H1 (cell line): ENCODE data around the gene FRMD3. TPM values are rescaled to one million over a fixed set of nuclear protein-coding genes. Genes with fewer than 3 reads are reported as not detected.

Experiments
- ASH2L ChIP-seq: fragments of 200-600, 300-600 bp; sonication (generic); IDR thresholded peaks from one replicate; pipeline ENCODE4 v1.7.1; 2017; ENCODE audit warnings: low read length
- BACH1 ChIP-seq: IDR thresholded peaks from 2 replicates; pipeline ENCODE4 v1.6.1; 2012; ENCODE audit warnings: low read length, improper control_type of control experiment
- CBX5 ChIP-seq: fragments of 300-800, 300-1000 bp; sonication (generic); IDR thresholded peaks from 2 replicates; pipeline ENCODE4 v1.7.1; 2016; ENCODE audit warnings: antibody characterized with exemption, low read length, low read depth
- EGR1 ChIP-seq: IDR thresholded peaks from 2 replicates; pipeline ENCODE4 v1.6.1; 2011; ENCODE audit warnings: low read depth, low read length, borderline replicate concordance
- EZH2 ChIP-seq: fragments of 200-600 bp; sonication (generic); IDR thresholded peaks from 2 replicates; pipeline ENCODE4 v1.7.1; 2012; ENCODE audit warnings: low read depth, mild to moderate bottlenecking, moderate library complexity, low read length, inconsistent platforms; ENCODE audit not compliant: severe bottlenecking
- GABPA ChIP-seq: IDR thresholded peaks from 2 replicates; pipeline ENCODE4 v1.6.1; 2011; ENCODE audit warnings: mild to moderate bottlenecking, low read length, moderate library complexity, borderline replicate concordance; ENCODE audit not compliant: insufficient read depth
- JUND ChIP-seq: IDR thresholded peaks from 2 replicates; pipeline ENCODE4 v1.6.1; 2011; ENCODE audit warnings: mild to moderate bottlenecking, improper control_type of control experiment, low read length
- KDM5A ChIP-seq: fragments of 200-600 bp; IDR thresholded peaks from 2 replicates; pipeline ENCODE4 v1.7.1; 2012; ENCODE audit warnings: mild to moderate bottlenecking, low read length, inconsistent platforms, mixed read lengths
- POLR2AphosphoS5 ChIP-seq: IDR thresholded peaks from 2 replicates; pipeline ENCODE4 v1.6.1; 2011; ENCODE audit warnings: low read depth, low read length
- RAD21 ChIP-seq, 2 experiments: IDR thresholded peaks in 1 of 2; conservative IDR thresholded peaks in 1 of 2; 2 replicates each; pipeline ENCODE4 v1.6.1; 2011; ENCODE audit warnings: low read depth in 2 of 2, low read length in 2 of 2, improper control_type of control experiment in 1 of 2, inconsistent platforms in 1 of 2, mild to moderate bottlenecking in 1 of 2, moderate library complexity in 1 of 2
- SAP30 ChIP-seq: fragments of 300-600 bp; sonication (generic); IDR thresholded peaks from 2 replicates; pipeline ENCODE4 v1.7.1; 2012; ENCODE audit warnings: low read length, moderate library complexity, mild to moderate bottlenecking, inconsistent platforms; ENCODE audit not compliant: insufficient read depth, insufficient replicate concordance
- SIRT6 ChIP-seq: IDR thresholded peaks from one replicate; pipeline ENCODE4 v1.7.1; 2012; ENCODE audit warnings: low read length, inconsistent platforms
- SUZ12 ChIP-seq: fragments of 200-600 bp; sonication (generic); IDR thresholded peaks from 2 replicates; pipeline ENCODE4 v1.6.1; 2012; ENCODE audit warnings: mild to moderate bottlenecking, inconsistent platforms, low read length, moderate library complexity, mixed read lengths
- TAF1 ChIP-seq: IDR thresholded peaks from 2 replicates; pipeline ENCODE4 v1.6.1; 2011; ENCODE audit warnings: mild to moderate bottlenecking, low read depth, low read length
- YY1 ChIP-seq: IDR thresholded peaks from 2 replicates; pipeline ENCODE4 v1.6.1; 2011; ENCODE audit warnings: low read depth, mild to moderate bottlenecking, low read length
- polyA plus RNA-seq, 7 experiments: library from polyadenylated mRNA; depleted of rRNA in 3 of 7; stranded (reverse) in 5 of 7; unstranded in 2 of 7; fragments of >200 nt in 5 of 7; fragments of 200-250 nt in 2 of 7; gene quantifications; 1 replicate in 5 of 7; 2 replicates in 1 of 7; 4 replicates in 1 of 7; pipeline versions ENCODE4 v1.2.1 to v1.2.3, GENCODE V29; 2011 to 2013; ENCODE audit warnings: missing spikeins in 2 of 7, mixed read lengths in 2 of 7
- total RNA-seq: library from RNA; stranded (reverse); fragmentation: NEBNext Ultra II Directional; extraction: Animal tissue kit (Norgen Biotek cat#: 25700); gene quantifications from 2 replicates; pipeline ENCODE4 v1.2.1, GENCODE V29; 2021
- TF ChIP-seq, protein P1 (sequence below), 3 experiments: IDR thresholded peaks; 1 replicate in 2 of 3; 2 replicates in 1 of 3; pipeline versions ENCODE4 v1.5.1 to v1.6.1; 2011; ENCODE audit warnings: low read length in 3 of 3, mild to moderate bottlenecking in 3 of 3, inconsistent platforms in 2 of 3, low read depth in 1 of 3, moderate library complexity in 1 of 3; ENCODE audit not compliant: insufficient read depth in 1 of 3; ENCODE audit errors: control extremely low read depth in 1 of 3
- TF ChIP-seq, protein P2 (sequence below): IDR thresholded peaks from 2 replicates; pipeline ENCODE4 v1.6.1; 2012; ENCODE audit warnings: inconsistent platforms
- TF ChIP-seq, protein P3 (sequence below): IDR thresholded peaks from 2 replicates; pipeline ENCODE4 v1.6.1; 2012; ENCODE audit warnings: low read length, inconsistent platforms
- TF ChIP-seq, protein P4 (sequence below): IDR thresholded peaks from 2 replicates; pipeline ENCODE4 v1.6.1; 2012; ENCODE audit warnings: inconsistent platforms

The FRMD3 gene
- total and polyA plus RNA-seq, 2 of the 8 experiments (the other 6 are each of a cell fraction or from before 2014, with no cell fraction given) = 0.15 to 1.4 TPM

DNA sequence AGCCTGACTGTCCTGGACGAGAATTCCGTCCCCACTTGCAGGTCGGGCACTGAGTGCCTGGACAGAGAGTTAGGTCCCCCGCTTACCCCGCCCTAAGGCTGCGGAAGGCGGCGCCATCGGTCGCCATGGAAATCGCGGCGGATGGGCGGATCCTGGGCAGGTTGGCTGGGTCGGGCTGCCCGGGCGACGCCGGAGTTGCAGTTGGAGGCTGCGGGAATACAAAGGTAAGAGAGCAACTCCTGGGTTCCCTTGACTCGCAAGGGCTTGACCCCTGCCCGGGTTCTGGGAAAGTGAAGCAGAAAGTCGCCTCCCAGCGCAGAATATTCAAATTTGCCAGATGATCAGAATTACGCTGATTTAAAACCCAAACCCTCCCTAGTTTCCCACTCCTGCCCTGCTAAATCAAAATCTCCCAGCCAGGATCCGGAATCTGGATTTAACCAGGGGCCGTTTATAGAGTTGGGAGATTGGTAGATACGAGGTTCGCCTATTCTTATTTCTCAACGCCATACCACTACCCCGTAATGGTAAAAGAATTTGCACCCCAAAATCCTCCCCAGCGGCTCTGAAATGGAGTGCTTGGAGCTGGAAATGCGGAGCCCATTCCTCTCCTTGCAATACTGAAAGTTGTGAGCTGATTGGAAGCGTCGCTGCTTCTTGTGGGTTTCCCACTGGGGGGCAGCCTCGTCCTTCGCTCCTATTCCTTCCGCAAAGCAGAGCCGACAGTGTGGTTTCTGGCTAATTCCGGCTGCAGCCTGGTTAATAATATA lies 318.9 kb downstream of the FRMD3 start (continued):
- TF ChIP-seq, protein P1, sequence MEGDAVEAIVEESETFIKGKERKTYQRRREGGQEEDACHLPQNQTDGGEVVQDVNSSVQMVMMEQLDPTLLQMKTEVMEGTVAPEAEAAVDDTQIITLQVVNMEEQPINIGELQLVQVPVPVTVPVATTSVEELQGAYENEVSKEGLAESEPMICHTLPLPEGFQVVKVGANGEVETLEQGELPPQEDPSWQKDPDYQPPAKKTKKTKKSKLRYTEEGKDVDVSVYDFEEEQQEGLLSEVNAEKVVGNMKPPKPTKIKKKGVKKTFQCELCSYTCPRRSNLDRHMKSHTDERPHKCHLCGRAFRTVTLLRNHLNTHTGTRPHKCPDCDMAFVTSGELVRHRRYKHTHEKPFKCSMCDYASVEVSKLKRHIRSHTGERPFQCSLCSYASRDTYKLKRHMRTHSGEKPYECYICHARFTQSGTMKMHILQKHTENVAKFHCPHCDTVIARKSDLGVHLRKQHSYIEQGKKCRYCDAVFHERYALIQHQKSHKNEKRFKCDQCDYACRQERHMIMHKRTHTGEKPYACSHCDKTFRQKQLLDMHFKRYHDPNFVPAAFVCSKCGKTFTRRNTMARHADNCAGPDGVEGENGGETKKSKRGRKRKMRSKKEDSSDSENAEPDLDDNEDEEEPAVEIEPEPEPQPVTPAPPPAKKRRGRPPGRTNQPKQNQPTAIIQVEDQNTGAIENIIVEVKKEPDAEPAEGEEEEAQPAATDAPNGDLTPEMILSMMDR (IDR thresholded peaks at IDR 0.05; ENCODE audit: control extremely low read depth in 1 of 3, insufficient read depth in 1 of 3, low read depth in 1 of 3, low read length in 3 of 3) = peak; percentile 65 to 86 (median 78)
- TF ChIP-seq SUZ12 = no peak
- TF ChIP-seq POLR2AphosphoS5 = no peak
- TF ChIP-seq TAF1 = 0 out of 2 replicates have a peak, but pooled peaks have one; percentile 48
- peak; percentile 76 for TF ChIP-seq ASH2L
- no peak for TF ChIP-seq SIRT6
- peak; percentile 94 to 97 for TF ChIP-seq RAD21 (IDR thresholded peaks at IDR 0.05 in 1 of 2, conservative IDR thresholded peaks at IDR 0.05 in 1 of 2; ENCODE audit: low read depth in 2 of 2, low read length in 2 of 2)
- TF ChIP-seq SAP30 = no peak
- TF ChIP-seq EGR1 = no peak
- no peak for TF ChIP-seq EZH2
- TF ChIP-seq BACH1 = no peak
- TF ChIP-seq JUND = peak; percentile 23; the same call in 1 of the 2 replicates
- TF ChIP-seq, protein P2, sequence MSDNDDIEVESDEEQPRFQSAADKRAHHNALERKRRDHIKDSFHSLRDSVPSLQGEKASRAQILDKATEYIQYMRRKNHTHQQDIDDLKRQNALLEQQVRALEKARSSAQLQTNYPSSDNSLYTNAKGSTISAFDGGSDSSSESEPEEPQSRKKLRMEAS = 0 out of 2 replicates have a peak, but pooled peaks have one; percentile 17
- TF ChIP-seq KDM5A = peak; percentile 59
- TF ChIP-seq, protein P3, sequence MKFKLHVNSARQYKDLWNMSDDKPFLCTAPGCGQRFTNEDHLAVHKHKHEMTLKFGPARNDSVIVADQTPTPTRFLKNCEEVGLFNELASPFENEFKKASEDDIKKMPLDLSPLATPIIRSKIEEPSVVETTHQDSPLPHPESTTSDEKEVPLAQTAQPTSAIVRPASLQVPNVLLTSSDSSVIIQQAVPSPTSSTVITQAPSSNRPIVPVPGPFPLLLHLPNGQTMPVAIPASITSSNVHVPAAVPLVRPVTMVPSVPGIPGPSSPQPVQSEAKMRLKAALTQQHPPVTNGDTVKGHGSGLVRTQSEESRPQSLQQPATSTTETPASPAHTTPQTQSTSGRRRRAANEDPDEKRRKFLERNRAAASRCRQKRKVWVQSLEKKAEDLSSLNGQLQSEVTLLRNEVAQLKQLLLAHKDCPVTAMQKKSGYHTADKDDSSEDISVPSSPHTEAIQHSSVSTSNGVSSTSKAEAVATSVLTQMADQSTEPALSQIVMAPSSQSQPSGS = no peak
- TF ChIP-seq YY1 = no peak
- TF ChIP-seq, protein P4, sequence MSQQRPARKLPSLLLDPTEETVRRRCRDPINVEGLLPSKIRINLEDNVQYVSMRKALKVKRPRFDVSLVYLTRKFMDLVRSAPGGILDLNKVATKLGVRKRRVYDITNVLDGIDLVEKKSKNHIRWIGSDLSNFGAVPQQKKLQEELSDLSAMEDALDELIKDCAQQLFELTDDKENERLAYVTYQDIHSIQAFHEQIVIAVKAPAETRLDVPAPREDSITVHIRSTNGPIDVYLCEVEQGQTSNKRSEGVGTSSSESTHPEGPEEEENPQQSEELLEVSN = no peak
- no peak for TF ChIP-seq CBX5
- TF ChIP-seq GABPA = no peak
